ENCODE results near the gene THPO.

THPO gene

DNA sequence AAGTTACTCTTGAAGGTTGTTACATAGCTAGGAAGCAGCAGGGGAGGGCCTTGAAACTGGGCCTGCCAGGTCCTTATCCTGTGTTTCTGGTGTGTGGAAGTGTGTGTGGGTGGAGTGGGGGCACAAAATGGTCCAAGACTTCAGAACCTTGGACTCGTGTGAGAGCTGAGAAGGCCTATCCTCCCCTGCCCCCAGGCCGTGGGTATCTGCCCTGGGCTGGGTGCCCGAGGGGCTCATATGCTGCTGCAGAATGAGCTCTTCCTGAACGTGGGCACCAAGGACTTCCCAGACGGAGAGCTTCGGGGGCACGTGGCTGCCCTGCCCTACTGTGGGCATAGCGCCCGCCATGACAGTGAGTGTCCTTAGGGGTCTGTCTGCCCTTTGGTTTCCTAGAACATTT, 6.3 kb upstream of the THPO start:
- no peak for DNase-seq

DNA sequence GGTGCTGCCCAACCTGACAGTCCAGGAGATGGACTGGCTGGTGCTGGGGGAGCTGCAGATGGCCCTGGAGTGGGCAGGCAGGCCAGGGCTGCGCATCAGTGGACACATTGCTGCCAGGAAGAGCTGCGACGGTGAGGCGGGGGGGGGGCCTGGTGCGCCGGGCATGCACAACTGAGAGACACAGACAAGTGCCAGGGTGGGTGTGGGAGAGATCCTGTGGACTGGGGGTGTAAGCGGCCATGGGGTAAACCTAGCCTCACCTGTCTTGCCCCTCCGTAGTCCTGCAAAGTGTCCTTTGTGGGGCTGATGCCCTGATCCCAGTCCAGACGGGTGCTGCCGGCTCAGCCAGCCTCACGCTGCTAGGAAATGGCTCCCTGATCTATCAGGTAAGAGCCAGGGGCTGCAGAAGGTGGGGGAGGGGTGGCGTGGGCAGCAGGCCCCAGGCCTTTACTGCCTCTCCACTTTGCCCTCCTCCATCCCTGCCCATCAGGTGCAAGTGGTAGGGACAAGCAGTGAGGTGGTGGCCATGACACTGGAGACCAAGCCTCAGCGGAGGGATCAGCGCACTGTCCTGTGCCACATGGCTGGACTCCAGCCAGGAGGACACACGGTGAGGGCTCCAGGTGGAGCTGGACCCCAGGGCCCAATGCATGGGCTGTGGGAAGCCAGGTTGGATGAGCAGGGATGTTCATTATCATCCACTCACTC, 5.2 kb upstream of the THPO start:
- DNase-seq = no peak

DNA sequence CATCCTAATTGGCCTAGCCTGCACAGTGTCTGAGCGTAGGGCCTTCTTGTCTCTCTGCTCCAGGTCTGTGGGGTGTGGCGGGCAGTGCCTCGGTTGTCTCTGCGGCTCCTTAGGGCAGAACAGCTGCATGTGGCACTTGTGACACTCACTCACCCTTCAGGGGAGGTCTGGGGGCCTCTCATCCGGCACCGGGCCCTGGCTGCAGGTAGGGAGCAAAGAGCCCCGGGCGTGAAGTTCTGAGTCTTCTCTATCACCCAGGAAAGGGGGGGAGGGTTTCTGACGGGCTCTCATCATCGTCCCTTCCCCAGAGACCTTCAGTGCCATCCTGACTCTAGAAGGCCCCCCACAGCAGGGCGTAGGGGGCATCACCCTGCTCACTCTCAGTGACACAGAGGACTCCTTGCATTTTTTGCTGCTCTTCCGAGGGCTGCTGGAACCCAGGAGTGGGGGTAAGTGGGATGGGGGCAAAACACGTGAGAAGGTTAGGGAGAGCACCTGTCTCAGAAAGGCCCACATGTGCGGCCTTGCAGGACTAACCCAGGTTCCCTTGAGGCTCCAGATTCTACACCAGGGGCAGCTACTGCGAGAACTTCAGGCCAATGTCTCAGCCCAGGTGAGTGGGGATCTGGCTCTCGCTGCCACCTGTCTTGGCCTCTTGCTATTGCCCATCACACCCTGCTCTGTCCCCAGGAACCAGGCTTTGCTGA, 4.5 kb upstream of the THPO start:
- DNase-seq = no peak

DNA sequence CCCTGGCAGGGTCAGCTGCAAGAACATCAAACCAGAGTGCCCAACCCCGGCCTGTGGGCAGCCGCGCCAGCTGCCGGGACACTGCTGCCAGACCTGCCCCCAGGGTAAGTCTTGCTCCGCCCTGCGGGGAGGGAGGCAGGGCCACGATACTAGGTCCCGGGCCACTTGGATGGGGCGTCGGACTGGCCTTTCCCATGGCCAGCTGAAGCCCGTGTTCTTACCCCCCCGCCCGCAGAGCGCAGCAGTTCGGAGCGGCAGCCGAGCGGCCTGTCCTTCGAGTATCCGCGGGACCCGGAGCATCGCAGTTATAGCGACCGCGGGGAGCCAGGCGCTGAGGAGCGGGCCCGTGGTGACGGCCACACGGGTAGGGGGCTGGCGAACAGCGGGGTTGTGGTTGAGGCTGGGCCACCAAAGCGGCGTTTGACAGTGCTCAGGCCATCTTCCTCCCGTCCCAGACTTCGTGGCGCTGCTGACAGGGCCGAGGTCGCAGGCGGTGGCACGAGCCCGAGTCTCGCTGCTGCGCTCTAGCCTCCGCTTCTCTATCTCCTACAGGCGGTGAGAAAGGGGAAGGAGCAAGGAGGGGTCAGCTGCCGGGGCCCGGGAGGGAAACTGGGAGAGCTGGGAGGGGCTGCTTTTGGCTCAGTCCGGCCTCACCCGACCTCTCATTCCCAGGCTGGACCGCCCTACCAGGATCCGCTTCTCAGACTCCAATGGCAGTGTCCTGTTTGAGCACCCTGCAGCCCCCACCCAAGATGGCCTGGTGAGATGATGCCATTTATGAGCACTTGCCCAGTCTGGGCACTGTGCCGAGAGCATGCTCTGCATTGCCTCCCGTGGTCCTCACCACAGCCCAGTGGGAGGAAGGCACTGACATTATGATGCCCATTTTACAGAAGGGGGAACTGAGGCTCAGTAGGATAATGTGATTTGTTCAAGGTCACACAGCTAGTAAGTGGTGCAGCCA, 3.5 kb upstream of the THPO start:
- no peak for DNase-seq

DNA sequence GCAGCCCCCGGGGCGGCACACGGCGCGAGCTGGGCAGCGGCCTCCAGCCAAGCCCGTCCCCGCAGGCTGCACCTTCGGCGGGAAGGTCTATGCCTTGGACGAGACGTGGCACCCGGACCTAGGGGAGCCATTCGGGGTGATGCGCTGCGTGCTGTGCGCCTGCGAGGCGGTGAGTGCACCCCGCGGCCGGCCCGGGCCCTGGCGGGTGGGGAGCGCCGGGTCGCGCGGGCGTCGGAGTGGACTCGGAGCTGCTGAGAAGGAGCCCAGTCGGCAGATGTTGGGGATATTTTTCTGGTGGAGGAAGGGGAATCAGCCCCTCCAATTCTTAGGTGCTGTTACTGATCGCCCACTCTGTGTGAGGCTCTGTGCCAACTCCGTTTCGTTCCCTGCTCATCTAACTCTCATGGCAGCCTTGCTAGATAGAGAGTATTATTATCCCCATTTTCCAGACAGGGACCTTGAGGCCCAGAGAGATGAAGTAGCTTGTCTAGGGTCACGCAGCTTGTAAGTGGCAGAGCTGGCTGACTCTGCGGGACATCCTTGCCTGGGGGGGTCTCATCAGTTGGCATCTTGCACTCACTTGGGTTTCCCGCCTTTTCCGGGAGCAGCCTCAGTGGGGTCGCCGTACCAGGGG, 2.7 kb upstream of the THPO start:
- DNase-seq = no peak

DNA sequence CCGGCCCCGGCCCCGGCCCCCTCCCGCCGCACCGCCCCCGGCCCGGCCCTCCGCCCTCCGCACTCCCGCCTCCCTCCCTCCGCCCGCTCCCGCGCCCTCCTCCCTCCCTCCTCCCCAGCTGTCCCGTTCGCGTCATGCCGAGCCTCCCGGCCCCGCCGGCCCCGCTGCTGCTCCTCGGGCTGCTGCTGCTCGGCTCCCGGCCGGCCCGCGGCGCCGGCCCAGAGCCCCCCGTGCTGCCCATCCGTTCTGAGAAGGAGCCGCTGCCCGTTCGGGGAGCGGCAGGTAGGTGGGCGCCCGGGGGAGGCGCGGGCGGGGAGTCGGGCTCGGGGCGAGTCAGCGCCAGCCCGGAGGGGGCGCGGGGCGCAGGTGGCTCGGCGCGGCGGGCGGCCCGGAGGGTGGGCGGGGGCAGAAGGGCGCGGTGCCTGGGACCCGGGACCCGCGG, 2.2 kb upstream of the THPO start:
- DNase-seq = peak; percentile 41

DNA sequence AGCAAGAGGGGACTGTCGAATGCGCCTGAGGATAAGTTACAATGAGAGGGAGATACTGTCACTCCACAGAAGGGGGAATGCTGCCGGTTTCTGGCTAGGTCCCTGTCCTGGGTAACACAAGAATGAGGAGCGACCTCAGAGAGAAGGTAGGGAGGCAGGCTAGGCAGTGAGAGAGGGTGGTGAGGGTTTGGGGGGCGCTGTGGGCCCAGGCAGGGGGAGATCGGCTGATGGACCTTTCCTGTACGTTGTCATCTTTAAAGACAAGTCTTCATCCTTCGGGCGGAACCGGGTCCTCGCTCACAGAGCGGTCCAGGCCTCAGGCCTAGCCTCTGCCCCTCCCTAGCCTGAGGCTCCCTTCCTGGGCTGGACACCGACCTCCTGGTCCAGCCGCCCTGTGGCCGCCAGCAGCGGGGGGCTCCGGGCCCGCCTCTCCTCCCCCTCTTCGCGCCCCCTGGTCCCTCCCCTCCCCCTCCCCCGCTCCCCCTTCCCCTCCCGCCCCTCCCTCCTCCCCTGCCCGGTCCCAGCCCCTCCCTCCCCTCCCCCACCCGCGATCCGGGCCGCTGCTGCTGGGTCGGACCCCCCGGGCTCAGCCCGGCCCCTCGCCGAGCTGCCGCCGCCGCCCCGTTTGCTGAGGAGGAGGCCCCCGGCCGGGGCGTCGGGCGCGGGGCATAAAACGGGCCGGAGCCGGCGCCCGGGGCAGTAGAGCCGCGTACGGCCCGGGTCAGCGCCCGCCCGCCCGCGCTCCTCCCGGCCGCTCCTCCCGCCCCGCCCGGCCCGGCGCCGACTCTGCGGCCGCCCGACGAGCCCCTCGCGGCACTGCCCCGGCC, 1.6 kb upstream of the THPO start, which contains the start of gene CHRD:
TSS of gene CHRD (plus strand) at position 697 of the 827 bp plus-strand sequence. CDS start 265 bp downstream, outside the sequence.
- DNase-seq = no peak

DNA sequence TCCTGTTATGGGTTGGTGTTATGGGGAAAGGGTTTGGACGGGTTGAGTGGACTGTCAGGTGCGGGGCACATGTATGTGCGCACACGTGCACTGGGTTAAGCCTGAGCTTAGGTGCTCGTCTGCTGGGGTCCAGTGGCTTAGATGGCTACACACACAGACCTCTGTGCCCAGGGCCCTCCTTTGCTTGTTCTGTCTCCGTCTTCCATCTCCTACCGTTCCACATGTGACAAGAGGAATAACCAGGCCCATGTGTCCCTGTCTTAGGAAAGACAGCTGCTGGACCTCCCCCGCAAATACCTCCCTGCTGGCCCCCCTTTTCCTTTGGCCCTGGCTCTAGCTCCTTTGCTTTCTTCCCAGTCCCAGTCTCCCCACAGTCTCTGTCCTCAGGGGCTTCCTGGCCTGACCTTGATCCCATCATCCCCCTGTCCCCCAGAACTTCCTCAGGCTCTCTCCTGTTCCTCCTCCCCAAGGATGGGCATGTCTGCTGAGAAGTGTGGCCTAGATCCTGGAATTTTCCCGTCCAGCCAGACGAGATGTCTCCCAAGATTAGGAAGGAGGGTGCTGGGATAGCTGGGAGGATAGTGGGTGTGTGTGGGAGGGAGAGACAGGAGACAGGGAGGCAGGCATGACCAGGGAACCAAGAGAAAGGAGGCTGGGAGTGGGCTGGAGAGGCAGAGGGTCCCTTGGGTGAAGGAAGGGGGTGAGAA, 797 bp upstream of the THPO start:
- no peak for DNase-seq

DNA sequence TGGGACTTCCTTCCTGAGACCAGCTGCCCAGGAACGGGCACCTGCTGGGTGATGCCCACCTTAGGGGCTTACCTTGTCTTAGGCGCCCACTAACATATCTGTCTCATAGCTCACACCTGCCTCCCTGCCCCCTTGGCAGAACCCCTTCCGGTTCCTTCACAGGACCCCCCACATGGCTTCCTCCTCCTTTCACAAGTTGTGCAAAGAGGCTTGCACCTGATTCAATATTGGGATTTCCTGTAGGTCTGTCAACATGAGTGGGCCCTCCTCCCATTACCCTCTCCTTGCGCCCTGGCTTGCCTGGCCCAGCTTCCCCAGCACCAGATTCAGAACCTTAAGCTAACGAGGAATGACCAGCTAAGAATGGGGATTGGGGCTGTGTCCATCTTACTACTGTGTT, 633 bp downstream of the THPO start:
- no peak for DNase-seq

DNA sequence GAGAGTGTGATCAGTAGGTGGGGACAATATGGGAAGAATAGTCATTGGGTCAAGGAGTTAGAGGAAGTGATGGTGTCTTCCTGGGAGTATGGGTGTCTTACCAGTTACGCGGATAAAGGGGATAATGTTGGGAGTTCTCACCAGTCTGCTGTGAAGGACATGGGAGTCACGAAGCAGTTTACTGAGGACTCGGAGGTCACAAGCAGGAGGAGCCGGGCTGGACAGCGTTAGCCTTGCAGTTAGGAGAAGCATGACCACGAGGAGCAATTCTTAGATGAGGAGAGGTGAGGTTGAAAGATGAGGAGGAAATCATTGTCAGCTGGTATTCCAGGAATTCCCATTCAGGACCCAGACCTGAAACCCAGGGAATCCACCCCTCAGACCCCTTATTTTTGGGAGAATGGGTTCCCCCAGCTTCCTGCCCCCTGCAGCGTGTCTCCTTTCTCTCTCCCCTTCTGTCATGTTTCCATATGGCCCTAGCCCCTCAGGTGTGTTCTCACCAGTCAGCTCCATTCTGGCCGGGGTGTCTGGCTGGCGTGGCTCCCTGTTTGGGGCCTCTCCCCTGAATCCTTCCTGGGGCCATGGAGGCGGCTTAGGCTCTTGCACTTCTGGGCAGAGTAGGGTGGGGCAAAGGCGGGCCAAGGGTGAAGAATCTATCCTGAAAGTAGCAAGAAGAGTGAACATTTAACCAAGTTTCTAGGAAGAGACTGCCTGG, 2.1 kb downstream of the THPO start:
- no peak for DNase-seq

DNA sequence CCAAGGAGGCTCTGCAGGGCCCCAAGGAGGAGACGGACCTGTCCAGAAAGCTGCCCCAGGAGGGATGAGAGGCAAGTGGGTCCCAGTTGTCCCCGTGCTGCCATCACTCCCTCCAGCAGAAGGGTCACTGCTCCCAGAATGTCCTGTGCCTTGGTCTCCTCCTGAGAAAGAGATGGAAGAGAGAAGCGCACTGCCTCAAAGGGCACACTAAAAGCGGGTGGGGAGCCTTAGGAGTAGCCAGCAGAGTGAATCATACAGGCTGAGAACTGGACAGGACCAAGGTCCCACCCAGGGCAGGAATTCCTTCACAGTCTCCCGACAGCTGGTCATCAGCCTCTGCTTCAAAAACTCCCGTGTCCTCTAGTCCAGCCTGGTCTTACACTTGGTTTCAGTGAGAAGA, 4.6 kb downstream of the THPO start:
- DNase-seq = no peak

DNA sequence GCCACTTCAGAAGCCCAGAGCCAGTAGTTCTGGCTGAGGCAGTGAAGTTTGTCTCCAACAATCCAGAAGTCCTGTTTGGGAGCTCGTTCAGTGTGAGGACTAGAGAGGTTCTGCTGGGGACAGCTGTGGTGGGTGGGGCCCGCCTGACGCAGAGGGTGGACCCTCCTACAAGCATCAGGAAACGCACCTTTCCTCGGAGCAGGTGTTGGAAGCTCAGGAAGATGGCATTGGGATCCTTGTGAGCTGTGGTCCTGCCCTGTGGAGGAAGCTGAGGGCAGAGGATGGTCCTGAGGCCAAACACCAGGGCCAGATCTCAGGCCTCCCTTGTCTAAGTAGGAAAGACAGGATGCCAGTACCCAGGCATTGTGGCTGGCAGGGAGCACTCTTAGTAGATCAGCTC, 5.1 kb downstream of the THPO start:
- DNase-seq = no peak

DNA sequence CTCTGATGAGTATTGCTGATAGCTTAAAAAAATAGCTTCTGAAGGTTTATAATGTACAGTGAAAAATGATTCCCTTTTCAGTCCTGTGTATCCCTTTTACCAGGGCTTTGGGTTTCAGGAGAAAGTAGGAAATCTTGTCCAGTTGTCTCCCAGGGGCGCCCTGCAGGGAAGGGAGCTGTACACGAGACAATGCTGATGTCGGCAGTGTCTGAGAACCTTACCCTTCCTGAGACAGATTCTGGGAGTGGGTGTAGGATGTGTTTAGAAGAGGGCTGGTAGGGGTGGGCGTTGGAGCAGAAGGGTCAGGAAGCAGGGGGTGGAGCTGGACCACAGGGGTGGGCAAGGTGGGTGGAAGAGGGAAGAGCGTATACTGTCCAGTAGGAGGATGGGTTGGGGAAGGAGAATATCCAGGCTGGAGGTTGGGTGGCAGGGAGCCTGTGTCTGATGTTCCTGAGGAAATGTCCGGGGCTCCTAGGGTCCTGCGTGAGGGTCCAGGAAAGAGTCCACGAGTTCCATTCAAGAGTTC, 5.6 kb downstream of the THPO start:
- no peak for DNase-seq

DNA sequence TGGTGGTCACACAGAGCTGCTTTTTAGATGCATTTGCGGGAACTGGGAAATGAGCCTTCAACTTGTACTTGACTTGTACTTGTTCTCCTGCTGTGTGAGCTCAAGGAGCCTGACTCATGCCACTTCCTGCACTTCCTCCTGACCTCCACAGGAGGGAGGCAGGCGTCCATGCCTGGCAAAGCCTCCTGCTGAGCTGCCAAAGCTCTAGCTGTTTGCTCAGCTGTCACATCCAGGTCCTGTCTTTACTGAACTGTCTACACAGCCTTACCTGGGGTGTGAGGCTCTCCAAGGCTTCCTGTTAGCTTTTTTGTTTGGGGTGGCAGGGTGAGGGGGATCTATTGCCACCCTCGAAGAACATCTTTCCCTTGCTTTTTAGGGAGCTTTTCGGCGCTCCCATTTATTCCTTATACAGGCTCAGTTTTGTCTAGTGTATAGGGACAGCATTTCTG, 6.4 kb downstream of the THPO start:
- peak; percentile 74 for DNase-seq

DNA sequence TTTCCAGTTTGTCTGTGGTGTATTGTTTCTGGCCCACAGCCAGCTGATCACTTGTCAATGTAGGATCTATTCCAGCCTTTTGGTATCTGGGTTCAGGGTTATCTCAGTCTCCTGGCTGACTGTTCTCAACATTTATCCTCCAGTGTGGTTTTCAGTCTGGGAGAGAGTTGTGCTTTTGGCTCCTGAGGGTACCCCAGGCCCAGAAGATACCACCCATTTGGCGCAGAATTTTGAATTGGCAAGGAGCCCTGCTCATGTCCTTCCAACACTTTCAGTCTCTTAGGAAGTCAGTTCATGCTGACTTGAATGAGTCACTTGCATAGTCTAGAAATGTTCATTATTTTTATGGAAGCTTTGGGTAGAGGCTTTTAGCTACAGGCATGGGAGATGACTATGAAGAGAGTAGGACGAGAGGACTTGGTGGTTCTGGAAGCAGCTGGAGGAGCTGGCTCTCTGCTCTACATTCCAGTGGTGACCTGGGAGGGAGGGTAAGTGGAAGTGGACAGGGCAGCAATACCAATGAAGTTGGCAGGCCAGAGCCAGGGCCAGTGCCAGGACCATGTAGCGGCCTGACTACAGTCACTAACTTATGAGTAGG, 9.3 kb downstream of the THPO start:
- DNase-seq = no peak

DNA sequence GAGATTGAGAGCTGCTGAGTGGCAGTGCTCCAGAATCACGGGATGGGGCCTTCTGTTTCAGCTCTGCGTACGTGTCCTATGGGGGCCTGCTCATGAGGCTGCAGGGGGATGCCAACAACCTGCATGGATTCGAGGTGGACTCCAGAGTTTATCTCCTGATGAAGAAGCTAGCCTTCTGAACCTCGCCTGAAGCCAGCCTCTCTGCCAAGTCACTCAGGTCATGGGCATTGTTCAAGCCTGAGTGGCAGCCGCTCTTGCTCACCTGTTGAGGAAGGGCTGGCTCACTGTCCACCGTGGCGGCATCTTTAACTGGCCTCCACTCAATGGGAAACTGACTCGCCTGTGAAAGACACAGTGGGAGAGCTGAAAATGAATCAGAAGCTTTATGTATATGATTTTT, 9.9 kb downstream of the THPO start:
- DNase-seq = no peak

DNA sequence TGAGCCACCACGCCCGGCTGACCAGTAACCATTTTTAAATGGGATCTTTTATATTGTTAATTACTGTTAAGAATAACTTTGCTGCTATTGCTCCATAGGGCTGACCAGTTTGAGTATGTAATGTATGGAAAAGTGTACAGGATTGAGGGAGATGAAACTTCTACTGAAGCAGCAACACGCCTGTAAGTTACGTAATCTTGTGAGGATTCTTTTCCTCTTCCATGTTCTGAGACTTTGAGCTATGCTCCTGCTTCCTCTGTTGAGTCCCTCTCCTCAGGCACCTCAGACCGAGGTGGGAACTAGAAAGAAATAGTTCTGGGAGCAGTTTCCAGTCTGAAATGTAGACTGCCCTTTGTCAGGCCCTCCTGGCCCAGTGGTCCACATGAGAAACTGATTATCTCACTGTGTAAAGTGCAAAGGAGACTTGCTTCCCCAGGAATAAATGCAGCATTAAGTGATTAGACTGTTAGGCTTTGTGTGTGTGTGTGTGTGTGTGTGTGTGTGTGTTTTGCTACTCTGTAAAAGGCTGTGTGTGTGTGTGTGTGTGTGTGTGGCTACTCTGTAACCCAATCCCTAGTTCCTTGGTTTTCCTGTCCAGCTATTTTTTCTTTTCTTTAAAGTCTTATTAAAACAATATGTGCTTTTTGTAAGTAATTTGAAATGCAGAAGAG, 11.3 kb downstream of the THPO start:
- no peak for DNase-seq

DNA sequence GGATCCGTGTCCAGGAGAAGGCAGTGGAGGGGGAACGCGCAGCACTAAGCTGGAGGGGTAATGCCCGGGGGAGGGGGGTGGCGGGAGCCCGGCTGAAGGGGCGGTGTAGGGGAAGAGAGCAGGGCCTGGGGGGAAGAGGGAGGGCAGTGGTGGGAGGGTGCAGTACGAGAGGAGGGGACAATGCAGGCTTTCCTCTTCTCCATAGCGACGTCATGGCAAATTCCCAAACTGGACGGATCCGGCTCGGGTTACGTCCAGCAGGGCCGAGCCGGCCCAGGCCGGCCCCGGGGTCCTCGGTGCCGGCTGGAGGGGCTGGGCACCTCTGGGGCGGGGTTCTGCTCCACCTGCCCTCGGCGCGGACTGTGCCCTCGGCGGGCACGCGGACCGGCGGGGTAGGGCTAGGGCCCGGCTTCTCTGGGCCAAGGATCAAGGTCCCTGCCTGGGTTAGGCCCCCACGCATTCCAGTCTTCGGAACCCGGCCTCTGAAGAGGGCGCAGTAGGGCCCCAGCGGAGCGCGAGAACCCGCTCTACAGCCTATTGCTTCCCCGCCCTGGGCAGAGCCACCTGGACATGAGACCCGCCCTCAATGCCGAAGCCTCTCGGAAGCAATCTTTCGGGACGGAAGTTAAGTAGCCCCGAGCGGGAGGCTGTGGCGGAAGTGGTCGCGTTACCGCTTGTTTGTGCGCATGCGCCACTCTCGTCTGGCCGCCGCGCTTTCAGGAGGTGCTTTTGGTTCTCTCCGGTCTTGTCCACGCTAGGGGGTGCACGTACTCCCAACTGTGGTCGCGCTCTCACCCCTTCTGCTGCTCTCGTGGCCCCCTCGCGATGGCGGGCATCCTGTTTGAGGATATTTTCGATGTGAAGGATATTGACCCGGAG, 15.1 kb downstream of the THPO start:
- peak; percentile 97 for DNase-seq
